Effector CD4-positive, alpha-beta T cell (primary cell): ENCODE results near the gene RNF152.

Experiments
- DNase-seq: peaks from one replicate; pipeline ENCODE4 v3.0.0-alpha.2; 2020
- total RNA-seq: gene quantifications from one replicate; lab custom pipeline; 2026; lab: John Stamatoyannopoulos, UW

RNF152 gene
- total RNA-seq, result 1.3 reads per million

- peak; percentile 11 for DNase-seq
These were observed at the start of gene RNF152 for GRCh38 chr18:61892683-61893308. TSS of gene RNF152 (minus strand) at chr18:61893007. CDS start at chr18:61816463, 76,544 bp downstream.

DNA sequence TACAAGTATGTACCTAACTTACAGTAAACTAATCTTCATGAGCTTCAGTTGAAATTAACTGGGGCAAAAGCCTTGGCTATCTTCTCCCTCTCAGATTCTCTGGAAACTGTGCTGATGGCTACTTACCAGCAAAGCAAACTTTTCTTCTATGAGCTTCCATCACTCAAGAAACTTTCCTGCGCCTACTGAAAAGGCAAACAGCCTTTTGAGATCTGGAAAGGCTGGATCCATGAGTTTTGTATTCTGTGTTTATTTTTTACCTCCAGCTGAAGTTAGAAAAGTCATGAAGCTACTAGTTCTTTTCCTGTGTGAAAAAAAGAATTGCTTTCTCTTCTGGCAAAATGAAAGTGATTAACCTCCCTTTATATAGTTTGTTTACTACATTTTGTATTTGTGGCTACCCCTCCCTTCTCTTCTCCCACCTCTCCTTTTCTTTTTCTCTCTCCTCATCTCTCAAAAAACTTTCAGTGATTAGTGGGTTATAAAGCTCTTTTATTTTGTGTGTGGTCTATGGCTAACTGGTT lies 49.2 kb upstream of the RNF152 start:
- no peak for DNase-seq

- DNase-seq, result no peak
These were observed 46.4 kb upstream of the RNF152 start for GRCh38 chr18:61939046-61939674.

DNA sequence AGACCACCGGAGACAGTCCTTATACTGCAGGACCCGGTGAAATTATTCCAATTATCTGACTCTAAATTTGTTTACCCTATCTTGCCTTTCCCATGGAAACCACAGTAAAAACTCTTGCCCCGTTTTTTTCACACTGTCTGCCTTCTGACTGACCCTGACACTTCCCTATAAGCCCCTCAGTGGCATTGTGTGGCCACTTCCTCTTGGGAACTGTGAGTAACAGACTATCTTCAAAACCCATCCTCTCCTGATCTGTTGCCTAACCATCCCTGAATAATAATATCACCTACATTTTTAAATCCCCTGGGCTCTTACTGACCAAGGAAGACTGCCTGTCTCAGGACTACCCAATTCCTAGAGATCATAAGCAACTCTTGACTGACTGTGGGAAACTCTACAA lies 42.6 kb upstream of the RNF152 start:
- no peak for DNase-seq

DNA sequence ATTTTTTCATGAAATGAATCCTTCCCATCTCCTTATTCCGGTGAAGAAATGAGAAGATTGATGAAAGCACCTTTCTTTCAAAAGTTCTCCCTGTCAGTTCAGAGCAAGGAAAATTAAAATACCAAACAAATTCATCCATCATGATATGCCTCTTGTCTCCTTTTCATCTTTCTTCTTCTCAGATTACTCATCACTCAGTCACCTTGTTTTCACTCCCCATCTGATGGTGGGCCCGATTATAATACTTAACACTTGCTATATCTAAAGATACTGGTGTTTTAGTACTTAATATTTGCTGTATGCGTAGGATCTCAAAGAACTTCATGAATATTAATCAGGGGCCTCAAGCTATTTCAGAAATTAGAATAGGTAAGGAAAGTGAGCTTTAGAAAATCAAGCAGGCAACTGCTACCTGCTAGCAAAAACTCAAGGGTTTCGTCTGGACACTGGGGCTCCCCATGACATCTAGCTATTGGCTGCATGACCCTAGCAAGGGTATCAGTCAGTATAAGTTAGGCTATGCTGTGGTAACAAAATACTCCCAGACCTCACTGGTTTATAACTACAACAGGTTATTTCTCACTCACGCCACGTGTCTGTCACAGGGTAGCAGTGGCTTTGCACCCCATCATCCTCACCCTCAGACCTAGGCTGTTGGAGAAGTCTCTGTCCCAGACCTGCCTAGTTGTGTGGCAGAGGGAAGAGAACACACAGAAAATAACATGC lies 39.0 kb upstream of the RNF152 start:
- DNase-seq, result no peak

GRCh38 chr18:61929881-61930640 lies 37.3 kb upstream of the RNF152 start:
- DNase-seq, result no peak

DNA sequence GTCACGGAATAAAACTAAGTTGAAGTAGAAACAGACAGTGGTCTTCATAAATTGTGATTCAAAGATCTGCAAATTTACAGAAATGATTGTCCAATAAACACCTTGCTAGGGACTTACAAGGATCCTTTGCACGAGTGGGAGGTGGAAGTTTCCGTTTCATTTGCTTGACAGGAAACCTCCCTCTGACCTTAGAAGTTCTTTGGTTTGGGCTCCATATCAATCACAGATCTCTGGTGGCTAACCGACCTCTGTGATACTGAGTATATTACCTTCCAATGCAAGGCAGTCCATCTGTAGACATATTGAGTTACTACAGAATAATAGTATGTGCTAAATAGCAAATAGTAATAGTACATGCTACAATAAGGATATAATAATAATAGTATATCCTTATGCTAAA lies 33.7 kb upstream of the RNF152 start:
- DNase-seq, result no peak

- no peak for DNase-seq
These were observed 31.7 kb upstream of the RNF152 start for GRCh38 chr18:61924550-61924949.

- no peak for DNase-seq
These were observed 29.6 kb upstream of the RNF152 start for GRCh38 chr18:61922435-61922834.

- DNase-seq, result no peak
These were observed 28.9 kb upstream of the RNF152 start for GRCh38 chr18:61921621-61922235.

GRCh38 chr18:61917818-61918217 lies 25.0 kb upstream of the RNF152 start:
- DNase-seq, result no peak

GRCh38 chr18:61912476-61912875 lies 19.7 kb upstream of the RNF152 start:
- no peak for DNase-seq

DNA sequence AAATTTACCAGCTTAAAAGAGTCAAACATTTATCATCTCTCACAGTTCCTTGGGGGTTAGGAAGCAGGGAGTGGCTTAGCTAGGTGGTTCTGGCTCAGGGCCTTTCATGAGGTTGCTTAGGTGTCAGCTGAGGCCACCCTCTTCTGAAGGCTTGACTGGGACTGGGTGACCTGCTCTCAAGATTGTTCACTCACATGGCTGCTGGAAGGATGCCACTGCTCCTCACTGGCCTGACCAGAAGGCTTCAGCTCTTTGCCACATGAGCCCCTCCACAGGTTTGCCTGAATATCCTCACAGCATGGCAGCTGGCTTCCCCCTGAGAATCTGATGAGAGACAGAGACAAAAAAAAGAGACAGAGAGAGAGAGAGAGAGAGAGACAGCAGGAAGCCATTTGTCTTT lies 17.3 kb upstream of the RNF152 start:
- no peak for DNase-seq

DNA sequence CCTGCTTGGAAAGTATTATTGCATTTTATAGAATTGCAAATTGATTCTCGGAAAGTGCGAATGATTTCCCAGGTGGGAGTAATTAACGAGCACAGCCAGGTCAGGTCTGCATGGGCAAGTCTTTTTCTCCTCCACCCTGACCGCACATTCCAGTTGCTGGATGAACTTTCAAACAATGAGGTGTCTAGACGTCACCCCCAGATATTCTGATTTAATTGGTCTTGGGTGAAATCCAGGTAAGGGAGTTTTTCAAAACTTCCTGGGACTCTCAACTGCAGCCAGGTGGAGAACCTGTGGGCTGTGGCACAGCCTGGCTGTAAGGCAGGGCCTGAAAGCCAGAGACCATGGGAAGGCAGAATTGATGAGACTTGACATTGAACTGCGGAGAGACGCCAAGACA lies 15.9 kb upstream of the RNF152 start:
- no peak for DNase-seq

DNA sequence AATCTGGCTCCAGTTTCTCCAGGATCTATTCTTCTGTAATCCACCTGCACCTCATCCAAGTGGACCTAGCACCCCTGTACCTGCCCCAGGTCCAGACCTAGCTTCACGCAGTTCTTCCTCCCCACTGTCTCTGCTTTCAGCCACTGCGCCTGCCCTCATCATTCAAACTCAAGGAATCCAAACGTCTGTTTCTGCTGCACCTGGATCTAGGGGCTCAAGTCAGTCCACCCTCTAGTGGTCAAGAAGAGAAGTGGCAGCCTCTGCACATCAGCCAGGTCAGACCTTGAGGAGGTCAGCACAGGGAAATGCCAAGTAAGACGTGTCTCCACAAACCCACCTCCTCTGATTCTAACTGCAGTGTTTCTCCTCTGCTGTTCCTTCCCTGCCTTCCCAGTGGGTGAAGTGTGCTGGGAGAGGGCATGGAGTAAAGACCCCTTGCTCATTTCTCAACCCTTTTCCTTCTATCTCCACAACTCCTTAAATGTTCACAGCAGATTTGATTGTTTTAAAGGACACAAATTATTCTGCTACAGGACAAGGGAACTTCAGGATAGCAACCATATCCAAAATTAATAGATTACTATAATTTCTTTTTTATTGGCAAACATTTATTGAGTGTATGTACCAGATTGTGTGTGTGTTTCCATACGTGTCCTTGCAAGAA lies 8.6 kb upstream of the RNF152 start:
- peak; percentile 17 for DNase-seq

DNA sequence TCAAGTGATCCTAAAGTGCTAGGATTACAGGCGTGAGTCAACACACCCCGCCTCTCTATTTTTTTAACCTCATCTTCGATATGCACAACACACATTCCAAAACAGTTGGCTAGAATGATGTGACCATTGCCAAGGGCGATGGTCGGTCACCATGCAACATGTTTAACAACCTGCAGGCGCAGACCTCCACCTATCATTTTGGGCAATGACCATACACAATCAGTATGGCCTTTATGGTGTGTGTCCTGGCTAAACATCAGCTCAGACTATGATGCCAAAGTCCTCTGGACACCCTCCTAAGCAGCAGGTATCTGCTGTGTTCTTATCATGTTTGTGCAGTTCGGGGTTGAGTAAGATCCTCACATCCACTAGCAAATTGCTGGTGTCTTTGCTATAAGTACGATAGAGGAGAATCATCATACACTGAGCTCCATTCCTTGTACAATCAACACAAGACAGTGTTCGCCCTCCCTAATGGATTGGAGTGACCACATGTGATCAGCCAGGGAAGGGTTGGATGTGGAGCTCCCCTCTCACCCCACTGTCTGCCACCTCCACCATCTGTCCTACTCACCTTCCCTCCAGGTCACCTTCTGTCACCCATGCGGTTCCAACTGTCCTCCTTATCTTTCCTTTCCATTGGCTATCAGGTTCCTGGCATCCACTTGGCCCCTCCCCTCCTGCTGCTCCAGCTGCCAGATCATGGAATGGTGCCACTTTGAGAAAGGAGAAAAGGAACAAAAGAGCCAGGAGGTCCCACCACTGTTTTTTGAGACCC lies 7.9 kb upstream of the RNF152 start:
- no peak for DNase-seq

GRCh38 chr18:61898640-61899101 lies 5.9 kb upstream of the RNF152 start:
- no peak for DNase-seq

GRCh38 chr18:61896757-61897156 lies 4.0 kb upstream of the RNF152 start:
- DNase-seq, result no peak

DNA sequence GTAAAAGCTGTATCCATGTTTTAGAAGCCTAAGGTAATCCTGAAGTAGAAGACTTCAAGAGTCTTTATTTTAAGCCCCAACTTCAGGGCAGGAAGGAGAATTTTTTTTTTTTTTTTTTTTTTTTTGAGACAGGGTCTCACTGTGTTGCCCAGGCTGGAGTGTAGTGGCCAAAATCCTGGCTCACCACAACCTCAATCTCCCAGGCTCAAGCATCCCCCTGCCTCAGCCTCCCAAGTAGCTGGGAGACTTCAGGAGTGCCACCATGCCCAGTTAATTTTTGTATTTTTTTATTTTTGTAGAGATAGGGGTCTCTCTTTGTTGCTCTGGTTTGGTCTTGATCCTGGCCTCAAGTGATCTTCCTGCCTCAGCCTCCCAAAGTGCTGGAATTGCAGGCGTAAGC lies 3.3 kb upstream of the RNF152 start:
- no peak for DNase-seq

DNA sequence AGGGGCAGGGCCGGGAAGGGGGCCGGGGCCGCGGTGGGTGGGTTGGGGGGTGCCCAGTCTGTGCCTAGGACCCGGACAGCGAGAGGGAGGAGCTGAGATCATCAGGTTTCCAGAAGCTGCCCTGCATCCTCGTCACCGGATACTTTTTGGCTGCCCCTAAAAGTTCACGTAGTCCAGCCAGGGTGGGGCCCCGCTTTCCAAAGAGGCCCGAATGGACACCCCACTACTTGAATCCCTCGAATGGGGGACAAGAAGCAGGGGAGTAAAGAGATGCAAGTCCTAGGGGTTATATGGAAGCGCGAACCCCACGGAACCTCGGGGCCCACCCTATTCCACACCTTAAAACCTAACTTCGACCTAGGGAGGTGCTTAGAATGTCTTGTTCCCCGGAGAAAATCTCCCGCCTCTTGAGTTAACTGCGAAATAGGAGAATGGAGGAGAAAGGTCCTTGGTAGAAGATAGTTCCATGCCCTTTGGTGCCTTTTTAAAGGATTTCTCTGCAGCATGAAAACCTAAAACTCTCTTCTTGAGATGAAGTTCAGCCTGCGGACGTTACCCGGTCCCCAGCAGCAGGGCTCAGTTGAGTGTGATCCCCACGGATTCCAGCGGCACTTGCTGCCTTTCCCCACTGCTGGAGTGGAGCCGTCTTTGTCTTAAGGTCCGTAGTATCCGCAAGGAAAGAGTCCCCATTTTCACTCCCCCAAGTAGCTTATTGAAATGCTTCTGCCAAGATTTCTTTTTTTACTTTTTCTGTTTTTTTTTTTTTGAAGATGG lies 2.1 kb upstream of the RNF152 start:
- no peak for DNase-seq
